H9 (cell line): ENCODE measurements around the gene SAT2. TPM values are rescaled to one million over a fixed set of nuclear protein-coding genes. Genes with fewer than 3 reads are reported as not detected.
A peak's percentile ranks its signal among the peaks of the same experiment; 100 is the strongest.

ENCODE experiments used
- DNase-seq: peaks from one replicate; pipeline ENCODE4 v3.0.0-alpha.2; 2017
- H2AFZ ChIP-seq: one replicate; pipeline ENCODE4 v1.6.1; 2013; ENCODE audit warnings: mild to moderate bottlenecking, low read length, control low read depth, moderate library complexity
- H2AK5ac ChIP-seq: 2 replicates; pipeline ENCODE4 v1.6.1; 2013; ENCODE audit warnings: low read length, control low read depth, mixed read lengths; ENCODE audit not compliant: insufficient read length
- H2BK120ac ChIP-seq: one replicate; pipeline ENCODE4 v1.6.1; 2013; ENCODE audit warnings: low read depth, mild to moderate bottlenecking, low read length, control low read depth, inconsistent platforms; ENCODE audit not compliant: poor library complexity, severe bottlenecking
- H2BK12ac ChIP-seq: 2 replicates; pipeline ENCODE4 v1.6.1; 2013; ENCODE audit warnings: low read length, control low read depth, mixed read lengths, low read depth; ENCODE audit not compliant: insufficient read length
- H2BK15ac ChIP-seq: 2 replicates; pipeline ENCODE4 v1.6.1; 2013; ENCODE audit warnings: low read depth, low read length, control low read depth
- H2BK20ac ChIP-seq: one replicate; pipeline ENCODE4 v1.6.1; 2013; ENCODE audit warnings: low read depth, mild to moderate bottlenecking, low read length, control low read depth, inconsistent platforms; ENCODE audit not compliant: poor library complexity, severe bottlenecking
- H2BK5ac ChIP-seq: 2 replicates; pipeline ENCODE4 v1.6.1; 2013; ENCODE audit warnings: low read length, control low read depth, mixed read lengths; ENCODE audit not compliant: insufficient read length
- H3K14ac ChIP-seq: 2 replicates; pipeline ENCODE4 v1.6.1; 2013; ENCODE audit warnings: low read length, control low read depth; ENCODE audit not compliant: insufficient read depth
- H3K18ac ChIP-seq: 2 replicates; pipeline ENCODE4 v1.6.1; 2013; ENCODE audit warnings: low read depth, mild to moderate bottlenecking, mixed read lengths, low read length, control low read depth; ENCODE audit not compliant: insufficient read length
- H3K23ac ChIP-seq: 2 replicates; pipeline ENCODE4 v1.6.1; 2013; ENCODE audit warnings: low read length, control low read depth, mixed read lengths, low read depth; ENCODE audit not compliant: insufficient read length
- H3K23me2 ChIP-seq: 2 replicates; pipeline ENCODE4 v1.6.1; 2013; ENCODE audit warnings: low read depth, mild to moderate bottlenecking, mixed read lengths, low read length, control low read depth; ENCODE audit not compliant: insufficient read length, poor library complexity, severe bottlenecking
- H3K27ac ChIP-seq: 2 replicates; pipeline ENCODE4 v1.5.1; 2013; ENCODE audit warnings: low read length, control low read depth, mixed read lengths, low read depth; ENCODE audit not compliant: insufficient read length
- H3K27me3 ChIP-seq: 2 replicates; pipeline ENCODE4 v1.6.1; 2013; ENCODE audit warnings: low read length, control low read depth, inconsistent platforms; ENCODE audit not compliant: insufficient read depth
- H3K4ac ChIP-seq: 2 replicates; pipeline ENCODE4 v1.6.1; 2013; ENCODE audit warnings: low read depth, mild to moderate bottlenecking, control low read depth, inconsistent platforms, low read length, moderate library complexity
- H3K4me1 ChIP-seq: 2 replicates; pipeline ENCODE4 v1.6.1; 2013; ENCODE audit warnings: low read length, control low read depth, inconsistent platforms; ENCODE audit not compliant: insufficient read depth
- H3K4me2 ChIP-seq: 2 replicates; pipeline ENCODE4 v1.6.1; 2013; ENCODE audit warnings: low read length, control low read depth, mixed read lengths; ENCODE audit not compliant: insufficient read length, insufficient read depth
- H3K56ac ChIP-seq: 2 replicates; pipeline ENCODE4 v1.6.1; 2013; ENCODE audit warnings: low read depth, mild to moderate bottlenecking, mixed read lengths, low read length, control low read depth; ENCODE audit not compliant: insufficient read length
- H3K79me1 ChIP-seq: 2 replicates; pipeline ENCODE4 v1.6.1; 2013; ENCODE audit warnings: low read depth, mild to moderate bottlenecking, moderate library complexity, low read length, control low read depth, inconsistent platforms; ENCODE audit not compliant: insufficient read depth, poor library complexity, severe bottlenecking
- H3K79me2 ChIP-seq: 2 replicates; pipeline ENCODE4 v1.6.1; 2013; ENCODE audit warnings: low read length, control low read depth, inconsistent platforms; ENCODE audit not compliant: insufficient read depth
- H3K9ac ChIP-seq: 2 replicates; pipeline ENCODE4 v1.6.1; 2013; ENCODE audit warnings: low read length, control low read depth, mixed read lengths; ENCODE audit not compliant: insufficient read length; ENCODE audit errors: extremely low read depth
- H3K9me3 ChIP-seq: one replicate; pipeline ENCODE4 v1.6.1; 2013; ENCODE audit warnings: low read depth, low read length, inconsistent platforms; ENCODE audit not compliant: control insufficient read depth
- H3T11ph ChIP-seq: one replicate; pipeline ENCODE4 v1.6.1; 2013; ENCODE audit warnings: mild to moderate bottlenecking, low read length, control low read depth, inconsistent platforms
- H4K20me1 ChIP-seq: one replicate; pipeline ENCODE4 v1.6.1; 2013; ENCODE audit not compliant: control insufficient read depth, insufficient read length, insufficient read depth
- H4K5ac ChIP-seq: 2 replicates; pipeline ENCODE4 v1.6.1; 2013; ENCODE audit warnings: low read depth, mild to moderate bottlenecking, mixed read lengths, low read length, control low read depth; ENCODE audit not compliant: insufficient read length
- H4K8ac ChIP-seq: replicated peaks from 2 replicates; pipeline ENCODE4 v1.6.1; 2013; ENCODE audit warnings: low read length, control low read depth, mixed read lengths, low read depth; ENCODE audit not compliant: insufficient read length
- H4K91ac ChIP-seq: 2 replicates; pipeline ENCODE4 v1.6.1; 2013; ENCODE audit warnings: low read depth, mild to moderate bottlenecking, moderate library complexity, mixed read lengths, low read length, control low read depth; ENCODE audit not compliant: insufficient read length
- H3K27ac Mint-ChIP-seq, 3 experiments: 2 replicates in 2 of 3; 3 replicates in 1 of 3; pipeline ENCODE4 v1.8.0; 2020 to 2021; ENCODE audit warnings: mixed read lengths in 3 of 3, mild to moderate bottlenecking in 1 of 3, moderate library complexity in 1 of 3
- H3K27me3 Mint-ChIP-seq: 2 replicates; pipeline ENCODE4 v1.8.0; 2021; ENCODE audit warnings: low read depth, mild to moderate bottlenecking, moderate library complexity, mixed read lengths
- H3K36me3 Mint-ChIP-seq, 3 experiments: 2 replicates in 2 of 3; 3 replicates in 1 of 3; pipeline ENCODE4 v1.8.0; 2020 to 2021; ENCODE audit warnings: low read depth in 3 of 3, mixed read lengths in 3 of 3; ENCODE audit not compliant: insufficient read depth in 1 of 3
- H3K4me1 Mint-ChIP-seq, 2 experiments: 2 replicates each; pipeline ENCODE4 v1.8.0; 2020; ENCODE audit warnings: mixed read lengths in 2 of 2
- H3K4me3 Mint-ChIP-seq, 2 experiments: 2 replicates in 1 of 2; 3 replicates in 1 of 2; pipeline ENCODE4 v1.8.0; 2020 to 2021; ENCODE audit warnings: mild to moderate bottlenecking in 2 of 2, mixed read lengths in 2 of 2, moderate library complexity in 1 of 2
- H3K9me3 Mint-ChIP-seq, 2 experiments: 2 replicates in 1 of 2; 3 replicates in 1 of 2; pipeline ENCODE4 v1.8.0; 2020; ENCODE audit warnings: mild to moderate bottlenecking in 2 of 2, mixed read lengths in 2 of 2, moderate library complexity in 1 of 2
- CTCF ChIP-seq: fragments of 200-600 bp; sonication (generic); conservative IDR thresholded peaks from 3 replicates; pipeline ENCODE4 v1.8.0; 2021; ENCODE audit warnings: antibody characterized with exemption, mild to moderate bottlenecking
- WGBS: extraction: QIAGEN DNeasy Blood & Tissue Kit; methylation state at CpG from one replicate; pipeline ENCODE4 v1.1.7; 2013; ENCODE audit warnings: missing lambda C conversion rate, low lambda C conversion rate, mixed read lengths; ENCODE audit not compliant: insufficient read length; ENCODE audit errors: extremely low coverage; 5-methylcytosine and 5-hydroxymethylcytosine counted together
- total RNA-seq: library from RNA; stranded (reverse); gene quantifications from 2 replicates; pipeline ENCODE4 v1.2.1, GENCODE V29; 2021

The SAT2 gene
- total RNA-seq, 1 experiment from 2014 or later: 72.1 TPM

GRCh38 chr17:7588553-7589203 is 38.9 kb downstream of the SAT2 start:
- peak; percentile 56 for DNase-seq
- no peaks in the 10 kb centered on the region for H3K27me3 Mint-ChIP-seq
- Histone ChIP-seq H3K9ac (peak overlapping the region; percentile 42), H3K79me1 (no peaks in the 10 kb centered on the region), H3K27me3 (no peaks in the 10 kb centered on the region), H3K4me2 (peak overlapping the region; percentile 91), H4K91ac (no peak overlapping the region), H2BK5ac (no peak overlapping the region), H2BK12ac (no peak overlapping the region), H3K27ac (no peak overlapping the region), H2AFZ (no peak overlapping the region), H3K23me2 (peaks cover 13% of the 10 kb centered on the region), H4K5ac (no peak overlapping the region), H3K4me1 (no peaks in the 10 kb centered on the region; the same call in 1 of the 2 replicates), H2BK15ac (no peak overlapping the region), H4K20me1 (no peaks in the 10 kb centered on the region), H3K79me2 (no peaks in the 10 kb centered on the region), H2BK20ac (no peak overlapping the region), H3K56ac (no peak overlapping the region), H3K4ac (no peak overlapping the region), H3K9me3 (no peaks in the 10 kb centered on the region), H2BK120ac (no peak overlapping the region), H3K14ac (peak overlapping the region; percentile 62), H3K23ac (no peak overlapping the region), H2AK5ac (no peak overlapping the region), H3K18ac (peak overlapping the region; percentile 15), H4K8ac (no peak overlapping the region), H3T11ph (no peak overlapping the region)
- peak overlapping the region in 1 of 3 experiments; percentile 44; a peak in 1 of 7 replicates for H3K27ac Mint-ChIP-seq
- peaks cover 27 to 58% of the 10 kb centered on the region in 2 experiments for H3K4me1 Mint-ChIP-seq
- WGBS: no CpG with 5 or more reads among the region's 30 CpGs
- H3K9me3 Mint-ChIP-seq: no peaks in the 10 kb centered on the region
- TF ChIP-seq CTCF: no peak
- H3K36me3 Mint-ChIP-seq: peaks cover 21 to 56% (median 46%) of the 10 kb centered on the region in 3 experiments; a peak in 6 of 7 replicates
- peak overlapping the region in 1 of 2 experiments; percentile 30; a peak in 2 of 5 replicates for H3K4me3 Mint-ChIP-seq
